ENCODE results near the gene ADCY7. TPM values are rescaled to one million over a fixed set of nuclear protein-coding genes. Genes with fewer than 3 reads are reported as not detected.

The ADCY7 gene
- total and polyA plus RNA-seq, 2 donors (not counting 1 experiment from before 2014, with no cell fraction given) = 9.9 to 34.0 TPM

DNA sequence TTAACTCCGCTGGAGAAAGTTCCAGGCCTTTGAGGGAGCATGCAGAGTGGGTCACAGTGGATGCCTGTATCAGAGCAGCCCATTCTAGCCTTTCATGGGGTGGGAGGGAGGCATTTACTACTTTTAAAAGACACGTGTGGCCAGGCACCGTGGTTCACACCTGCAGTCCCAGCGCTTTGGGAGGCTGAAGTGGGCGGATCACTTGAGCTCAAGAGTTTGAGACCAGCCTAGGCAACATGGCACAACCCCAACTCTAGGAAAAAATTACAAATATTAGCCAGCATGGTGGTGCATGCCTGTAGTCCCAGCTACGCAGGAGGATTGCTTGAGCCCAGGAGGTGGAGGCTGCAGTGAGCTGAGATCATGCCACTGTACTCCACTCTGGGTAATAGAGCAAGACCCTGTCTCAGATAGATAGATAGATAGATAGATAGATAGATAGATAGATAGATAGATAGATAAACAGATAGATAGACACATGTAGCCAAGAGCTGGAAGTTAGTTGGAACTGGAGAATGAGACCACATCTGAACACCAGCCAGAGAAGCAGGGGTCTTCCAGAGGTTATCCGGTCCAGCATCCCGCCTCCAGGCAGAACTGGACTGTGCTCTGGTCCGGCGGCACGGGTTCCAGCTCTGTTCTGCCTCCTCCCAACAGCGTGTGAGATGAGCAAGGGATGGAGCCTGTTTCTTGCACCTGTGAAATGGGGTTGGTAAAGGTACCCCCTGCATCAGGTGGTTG, 3.6 kb downstream of the ADCY7 start:
- Histone ChIP-seq H3K4me1 (ENCODE audit: control insufficient read depth, extremely low read depth, insufficient read depth, low read length) (peaks cover 15% of the 10 kb centered on the region), H3K27ac (ENCODE audit: insufficient read depth, low read length) (no peak overlapping the region), H3K9ac (ENCODE audit: insufficient read depth, low read length) (no peak overlapping the region), H3K79me2 (ENCODE audit: control insufficient read depth, insufficient read depth, low read length) (peaks cover 2% of the 10 kb centered on the region), H3K36me3 (ENCODE audit: control insufficient read depth, insufficient read depth, low read length) (no peaks in the 10 kb centered on the region), H3K4me2 (ENCODE audit: extremely low read depth, insufficient read depth, low read length) (no peak overlapping the region), H3K27me3 (ENCODE audit: control insufficient read depth, insufficient read depth, low read length) (no peaks in the 10 kb centered on the region), H3K9me3 (ENCODE audit: control insufficient read depth, insufficient read depth, low read depth, low read length) (no peaks in the 10 kb centered on the region), H3K4me3 (replicated peaks in 1 of 4; ENCODE audit: control extremely low read depth in 1 of 4, insufficient read depth in 1 of 4, low read depth in 3 of 4, low read length in 4 of 4) (no peak overlapping the region), H2AFZ (ENCODE audit: low read length) (no peak overlapping the region), H4K20me1 (ENCODE audit: control insufficient read depth, extremely low read depth, insufficient read depth, low read length) (no peaks in the 10 kb centered on the region)
- no peak for TF ChIP-seq EZH2 (IDR thresholded peaks at IDR 0.05; ENCODE audit: low read length, missing control alignments)
- TF ChIP-seq, protein P1, sequence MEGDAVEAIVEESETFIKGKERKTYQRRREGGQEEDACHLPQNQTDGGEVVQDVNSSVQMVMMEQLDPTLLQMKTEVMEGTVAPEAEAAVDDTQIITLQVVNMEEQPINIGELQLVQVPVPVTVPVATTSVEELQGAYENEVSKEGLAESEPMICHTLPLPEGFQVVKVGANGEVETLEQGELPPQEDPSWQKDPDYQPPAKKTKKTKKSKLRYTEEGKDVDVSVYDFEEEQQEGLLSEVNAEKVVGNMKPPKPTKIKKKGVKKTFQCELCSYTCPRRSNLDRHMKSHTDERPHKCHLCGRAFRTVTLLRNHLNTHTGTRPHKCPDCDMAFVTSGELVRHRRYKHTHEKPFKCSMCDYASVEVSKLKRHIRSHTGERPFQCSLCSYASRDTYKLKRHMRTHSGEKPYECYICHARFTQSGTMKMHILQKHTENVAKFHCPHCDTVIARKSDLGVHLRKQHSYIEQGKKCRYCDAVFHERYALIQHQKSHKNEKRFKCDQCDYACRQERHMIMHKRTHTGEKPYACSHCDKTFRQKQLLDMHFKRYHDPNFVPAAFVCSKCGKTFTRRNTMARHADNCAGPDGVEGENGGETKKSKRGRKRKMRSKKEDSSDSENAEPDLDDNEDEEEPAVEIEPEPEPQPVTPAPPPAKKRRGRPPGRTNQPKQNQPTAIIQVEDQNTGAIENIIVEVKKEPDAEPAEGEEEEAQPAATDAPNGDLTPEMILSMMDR (conservative IDR thresholded peaks at IDR 0.05 in 1 of 2, IDR thresholded peaks at IDR 0.05 in 1 of 2; ENCODE audit: low read depth in 1 of 2, low read length in 2 of 2) = no peak
- DNase-seq (ENCODE audit: low read depth in 2 of 2) = no peak

DNA sequence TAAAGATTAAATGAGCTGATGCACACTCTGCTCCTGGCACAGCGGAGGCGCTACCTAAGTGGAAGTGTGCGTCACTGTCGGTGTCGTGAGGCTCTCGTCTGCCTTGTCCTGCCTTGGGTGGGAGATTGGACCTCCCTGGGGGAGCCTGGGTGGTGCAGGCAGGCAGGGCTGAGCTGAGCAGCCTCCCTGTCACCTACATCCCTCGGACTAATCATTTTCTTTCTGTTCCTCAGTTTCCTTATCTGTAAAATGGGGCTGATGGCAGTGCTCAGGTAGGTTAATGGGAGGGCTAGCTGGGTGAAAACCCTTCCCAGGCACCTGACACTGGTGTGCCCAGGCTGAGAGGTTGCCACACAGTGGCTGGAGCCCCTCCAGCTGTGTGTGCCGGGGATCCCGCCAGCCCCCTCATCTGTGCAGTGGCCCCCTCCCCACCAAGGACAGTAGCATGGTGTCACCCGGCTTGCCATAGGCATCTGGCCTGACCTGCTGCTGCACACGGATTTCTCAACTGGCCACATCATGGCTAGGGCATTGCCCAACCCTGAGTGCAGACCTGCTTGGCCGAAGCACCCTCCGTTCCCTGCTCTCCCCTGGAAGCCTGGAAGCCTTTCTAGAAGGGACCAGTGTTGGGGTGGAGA, 4.3 kb downstream of the ADCY7 start:
- TF ChIP-seq EZH2 (IDR thresholded peaks at IDR 0.05; ENCODE audit: low read length, missing control alignments) = no peak
- TF ChIP-seq, protein P1 (conservative IDR thresholded peaks at IDR 0.05 in 1 of 2, IDR thresholded peaks at IDR 0.05 in 1 of 2; ENCODE audit: low read depth in 1 of 2, low read length in 2 of 2) = no peak
- no peaks in the 10 kb centered on the region for H4K20me1 ChIP-seq (ENCODE audit: control insufficient read depth, extremely low read depth, insufficient read depth, low read length)

DNA sequence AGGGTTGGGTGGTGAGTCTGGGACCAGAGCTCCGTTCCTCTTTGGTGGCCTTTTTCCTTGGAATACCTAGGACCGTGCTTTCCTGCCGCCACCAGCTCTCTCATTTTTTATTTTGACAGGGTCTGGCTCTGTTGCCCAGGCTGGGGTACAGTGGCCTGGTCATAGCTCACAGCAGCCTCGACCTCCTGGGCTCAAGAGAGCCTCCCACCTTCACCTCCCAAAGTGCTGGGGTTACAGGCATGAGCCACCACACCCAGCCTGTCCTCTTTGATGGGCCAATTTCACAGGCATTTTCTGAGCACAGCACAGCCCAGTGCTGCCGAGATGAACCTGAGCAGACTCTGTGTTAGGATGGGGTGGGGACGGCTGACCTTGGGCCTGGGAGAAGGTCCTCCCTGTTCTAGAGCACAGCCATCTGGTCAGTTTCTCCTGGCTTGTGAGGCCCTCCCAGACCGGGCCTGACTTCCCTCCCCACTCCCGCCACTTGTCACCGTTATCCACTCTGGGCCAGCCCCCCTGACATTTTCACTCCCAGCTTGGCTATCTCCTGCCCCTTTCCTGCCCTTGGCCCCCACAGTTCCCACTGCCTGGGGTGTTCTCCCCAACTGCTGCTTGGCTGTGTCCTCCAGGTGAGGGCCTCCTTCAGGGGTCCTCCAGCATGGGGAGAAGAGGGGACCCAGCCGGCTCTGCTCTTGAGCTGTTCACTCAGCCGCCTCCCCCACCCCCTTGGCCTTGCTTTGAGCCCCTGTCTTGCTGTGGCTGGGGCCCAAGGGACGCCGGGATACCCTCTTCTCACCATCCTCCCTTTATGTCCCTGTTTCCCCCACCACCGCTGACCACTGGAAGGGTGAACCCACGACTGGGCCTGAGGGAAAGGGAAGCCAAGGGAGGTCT, 5.0 kb downstream of the ADCY7 start:
- Histone ChIP-seq H2AFZ (ENCODE audit: low read length) (no peak overlapping the region), H3K4me3 (replicated peaks in 1 of 4; ENCODE audit: control extremely low read depth in 1 of 4, insufficient read depth in 1 of 4, low read depth in 3 of 4, low read length in 4 of 4) (no peak overlapping the region), H3K9me3 (ENCODE audit: control insufficient read depth, insufficient read depth, low read depth, low read length) (no peaks in the 10 kb centered on the region), H3K27me3 (ENCODE audit: control insufficient read depth, insufficient read depth, low read length) (no peaks in the 10 kb centered on the region), H3K4me1 (ENCODE audit: control insufficient read depth, extremely low read depth, insufficient read depth, low read length) (peaks cover 4% of the 10 kb centered on the region), H3K36me3 (ENCODE audit: control insufficient read depth, insufficient read depth, low read length) (no peaks in the 10 kb centered on the region), H4K20me1 (ENCODE audit: control insufficient read depth, extremely low read depth, insufficient read depth, low read length) (no peaks in the 10 kb centered on the region), H3K79me2 (ENCODE audit: control insufficient read depth, insufficient read depth, low read length) (peaks cover 2% of the 10 kb centered on the region), H3K4me2 (ENCODE audit: extremely low read depth, insufficient read depth, low read length) (no peak overlapping the region), H3K9ac (ENCODE audit: insufficient read depth, low read length) (no peak overlapping the region), H3K27ac (ENCODE audit: insufficient read depth, low read length) (no peak overlapping the region)
- TF ChIP-seq, protein P1 (conservative IDR thresholded peaks at IDR 0.05 in 1 of 2, IDR thresholded peaks at IDR 0.05 in 1 of 2; ENCODE audit: low read depth in 1 of 2, low read length in 2 of 2) = no peak
- DNase-seq (ENCODE audit: low read depth in 2 of 2) = no peak

More for the DNA sequence above, 4.3 kb downstream of the ADCY7 start:
- DNase-seq (ENCODE audit: low read depth in 2 of 2) = no peak
- H3K4me1 ChIP-seq (ENCODE audit: control insufficient read depth, extremely low read depth, insufficient read depth, low read length) = peaks cover 10% of the 10 kb centered on the region
- H3K4me3 ChIP-seq (replicated peaks in 1 of 4; ENCODE audit: control extremely low read depth in 1 of 4, insufficient read depth in 1 of 4, low read depth in 3 of 4, low read length in 4 of 4) = no peak overlapping the region
- no peaks in the 10 kb centered on the region for H3K9me3 ChIP-seq (ENCODE audit: control insufficient read depth, insufficient read depth, low read depth, low read length)
- no peak overlapping the region for H2AFZ ChIP-seq (ENCODE audit: low read length)
- H3K9ac ChIP-seq (ENCODE audit: insufficient read depth, low read length) = no peak overlapping the region
- no peak overlapping the region for H3K4me2 ChIP-seq (ENCODE audit: extremely low read depth, insufficient read depth, low read length)
- H3K27ac ChIP-seq (ENCODE audit: insufficient read depth, low read length) = no peak overlapping the region
- no peaks in the 10 kb centered on the region for H3K27me3 ChIP-seq (ENCODE audit: control insufficient read depth, insufficient read depth, low read length)
- H3K36me3 ChIP-seq (ENCODE audit: control insufficient read depth, insufficient read depth, low read length) = no peaks in the 10 kb centered on the region
- peaks cover 2% of the 10 kb centered on the region for H3K79me2 ChIP-seq (ENCODE audit: control insufficient read depth, insufficient read depth, low read length)
